ENCODE results near the gene ADAMTS9. TPM values are rescaled to one million over a fixed set of nuclear protein-coding genes. Genes with fewer than 3 reads are reported as not detected.

Gene ADAMTS9
- total RNA-seq, 3 donors from 2014 or later (not counting 1 experiment from before 2014, with no cell fraction given), result not detected

DNA sequence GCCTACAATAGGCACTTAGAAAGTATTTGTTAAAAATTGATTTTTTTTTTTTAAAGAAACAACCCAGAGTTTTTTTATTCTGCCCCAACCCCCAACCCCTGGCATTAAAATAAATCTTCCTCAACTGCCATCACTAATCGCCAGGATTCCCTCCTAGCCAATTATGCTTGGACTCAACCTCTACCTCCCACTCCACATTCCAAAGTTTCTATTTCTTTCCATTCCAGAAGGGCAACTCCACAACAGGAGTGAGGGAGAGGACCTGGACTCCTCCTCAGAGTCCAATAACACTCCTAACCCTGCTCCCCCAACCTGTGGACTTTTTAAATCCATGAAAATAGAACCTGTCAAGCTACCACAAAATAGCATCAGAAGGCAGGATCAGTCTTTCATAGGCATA, 99.4 kb downstream of the ADAMTS9 start:
- intact Hi-C loops (cut with micrococcal nuclease), result no loop called here
- TF ChIP-seq CTCF (IDR thresholded peaks at IDR 0.05), result no peak
- WGBS (ENCODE audit: insufficient coverage), result 92% methylated on average over 1 of the region's 1 CpG
- Mint-ChIP-seq H3K4me1 (no peaks in the 10 kb centered on the region), H3K9me3 (peaks cover 0 to 6% of the 10 kb centered on the region in 2 donors), H3K27me3 (ENCODE audit: low read depth in 2 of 2) (no peaks in the 10 kb centered on the region), H3K36me3 (no peaks in the 10 kb centered on the region), H3K4me3 (no peak overlapping the region), H3K27ac (no peak overlapping the region)
- no peaks in the 10 kb centered on the region for H3K27me3 ChIP-seq (ENCODE audit: control insufficient read depth, insufficient read depth, low read length)
- no peaks in the 10 kb centered on the region for H3K36me3 ChIP-seq (ENCODE audit: control insufficient read depth, insufficient read depth, low read length)
- H3K27ac ChIP-seq (ENCODE audit: low read length), result no peak overlapping the region
- H3K9me3 ChIP-seq (ENCODE audit: control insufficient read depth, insufficient read depth, low read length), result no peaks in the 10 kb centered on the region
- no peak for DNase-seq
- H3K4me3 ChIP-seq (ENCODE audit: low read length), result no peak overlapping the region
- no peaks in the 10 kb centered on the region for H3K4me1 ChIP-seq (ENCODE audit: control insufficient read depth, insufficient read depth, low read length)
- ATAC-seq, result no peak

DNA sequence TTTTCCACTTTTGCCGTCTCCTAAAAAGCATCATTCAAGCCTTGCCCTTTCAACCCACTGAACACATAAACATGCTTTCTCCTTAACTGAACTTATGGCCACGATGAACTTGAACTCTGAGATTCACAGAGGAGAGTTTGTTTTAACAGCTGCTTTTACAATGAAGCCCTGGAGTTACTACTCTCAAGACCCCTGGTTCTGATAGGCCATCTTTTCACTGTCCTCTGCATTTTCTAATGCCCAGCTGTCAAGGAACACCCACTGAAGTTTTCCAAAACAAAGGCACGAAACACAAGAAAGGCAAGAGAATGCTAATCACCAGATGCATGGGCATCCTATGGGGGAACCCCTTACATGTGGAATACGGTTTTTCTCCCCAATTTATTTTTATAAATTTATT, 100.8 kb downstream of the ADAMTS9 start:
- Histone ChIP-seq H3K27ac (ENCODE audit: low read length) (no peak overlapping the region), H3K27me3 (ENCODE audit: control insufficient read depth, insufficient read depth, low read length) (no peaks in the 10 kb centered on the region), H3K36me3 (ENCODE audit: control insufficient read depth, insufficient read depth, low read length) (no peaks in the 10 kb centered on the region), H3K4me3 (ENCODE audit: low read length) (no peak overlapping the region), H3K4me1 (ENCODE audit: control insufficient read depth, insufficient read depth, low read length) (no peaks in the 10 kb centered on the region), H3K9me3 (ENCODE audit: control insufficient read depth, insufficient read depth, low read length) (no peaks in the 10 kb centered on the region)
- intact Hi-C loops (cut with micrococcal nuclease), result no loop called here
- no peaks in the 10 kb centered on the region for H3K27me3 Mint-ChIP-seq (ENCODE audit: low read depth in 2 of 2)
- H3K4me1 Mint-ChIP-seq, result no peaks in the 10 kb centered on the region
- no peak overlapping the region for H3K27ac Mint-ChIP-seq
- no peaks in the 10 kb centered on the region for H3K36me3 Mint-ChIP-seq
- ATAC-seq (no peak), DNase-seq (no peak)
- H3K9me3 Mint-ChIP-seq, result peaks cover under 1 to 4% of the 10 kb centered on the region in 2 donors
- H3K4me3 Mint-ChIP-seq, result no peak overlapping the region
- TF ChIP-seq CTCF (IDR thresholded peaks at IDR 0.05), result no peak
- WGBS (ENCODE audit: insufficient coverage), result 73% methylated on average over 3 of the region's 4 CpGs

DNA sequence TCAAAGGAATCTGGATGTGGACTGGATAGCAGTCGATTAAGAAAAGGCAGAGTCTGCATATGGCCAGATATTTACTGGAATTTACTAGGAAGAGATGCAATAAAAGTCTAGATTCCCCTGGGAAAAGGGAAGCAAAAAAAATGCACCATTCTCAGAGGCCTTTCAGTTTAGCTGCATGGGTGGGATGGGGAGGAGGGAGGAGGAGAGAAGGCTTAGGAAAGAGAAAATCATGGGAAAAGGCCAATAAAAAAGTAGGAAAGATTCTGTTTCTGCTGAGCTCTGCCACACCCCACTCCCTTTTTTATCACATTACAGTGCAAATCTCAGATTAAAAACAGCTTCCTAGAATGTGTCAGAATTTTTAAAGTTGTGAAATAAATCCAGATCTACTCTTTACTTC, 103.6 kb downstream of the ADAMTS9 start:
- 82% methylated on average over 1 of the region's 1 CpG for WGBS (ENCODE audit: insufficient coverage)

More for the DNA sequence above, 103.6 kb downstream of the ADAMTS9 start:
- no peak for TF ChIP-seq CTCF (IDR thresholded peaks at IDR 0.05)
- Mint-ChIP-seq H3K36me3 (no peaks in the 10 kb centered on the region), H3K27me3 (ENCODE audit: low read depth in 2 of 2) (no peaks in the 10 kb centered on the region), H3K4me1 (no peaks in the 10 kb centered on the region), H3K9me3 (peaks cover 2 to 4% of the 10 kb centered on the region in 2 donors), H3K4me3 (no peak overlapping the region), H3K27ac (no peak overlapping the region)
- DNase-seq (no peak), ATAC-seq (no peak)
- no peaks in the 10 kb centered on the region for H3K4me1 ChIP-seq (ENCODE audit: control insufficient read depth, insufficient read depth, low read length)
- H3K36me3 ChIP-seq (ENCODE audit: control insufficient read depth, insufficient read depth, low read length), result no peaks in the 10 kb centered on the region
- intact Hi-C loops (cut with micrococcal nuclease), result no loop called here
- no peaks in the 10 kb centered on the region for H3K27me3 ChIP-seq (ENCODE audit: control insufficient read depth, insufficient read depth, low read length)
- H3K27ac ChIP-seq (ENCODE audit: low read length), result no peak overlapping the region
- H3K4me3 ChIP-seq (ENCODE audit: low read length), result no peak overlapping the region
- H3K9me3 ChIP-seq (ENCODE audit: control insufficient read depth, insufficient read depth, low read length), result no peaks in the 10 kb centered on the region
